ENCODE measurements around the gene CLIP3.

The CLIP3 gene

GRCh38 chr19:35975608-35976214 lies 57.0 kb downstream of the CLIP3 start:
- DNase-seq = no peak

GRCh38 chr19:35973487-35973886 lies 59.2 kb downstream of the CLIP3 start:
- DNase-seq = no peak

GRCh38 chr19:35966771-35967170 lies 65.9 kb downstream of the CLIP3 start:
- DNase-seq = no peak
